CD8-positive, alpha-beta memory T cell (primary cell): ENCODE results near the gene PRICKLE2. TPM values are rescaled to one million over a fixed set of nuclear protein-coding genes. Genes with fewer than 3 reads are reported as not detected.

ENCODE experiments used
- CTCF ChIA-PET: fragments of 350-600 bp; sonication (Branson Sonifier 250); formaldehyde crosslinking; loops from one replicate; lab custom pipeline; 2021; ENCODE audit warnings: antibody characterized with exemption; lab: Charles Lee
- POLR2A ChIA-PET: fragments of 350-600 bp; sonication (Branson Sonifier 250); formaldehyde crosslinking; loops from one replicate; lab custom pipeline; 2021; ENCODE audit warnings: antibody characterized with exemption; lab: Charles Lee
- DNase-seq, 5 donors: peaks; one replicate each; pipeline versions ENCODE4 v3.0.0 to v3.0.0-alpha.2; 2020 to 2022; ENCODE audit warnings: mixed read lengths in 1 of 5
- H3K27ac ChIP-seq: one replicate; pipeline ENCODE4 v1.7.0; 2013; ENCODE audit warnings: low read depth, mild to moderate bottlenecking, low read length, moderate library complexity
- H3K27me3 ChIP-seq: 2 replicates; pipeline ENCODE4 v1.7.0; 2013; ENCODE audit warnings: low read length, mild to moderate bottlenecking; ENCODE audit not compliant: insufficient read depth, poor library complexity, severe bottlenecking
- H3K36me3 ChIP-seq: 2 replicates; pipeline ENCODE4 v1.7.0; 2013; ENCODE audit warnings: mild to moderate bottlenecking, low read length, moderate library complexity; ENCODE audit not compliant: insufficient read depth
- H3K4me1 ChIP-seq: 2 replicates; pipeline ENCODE4 v1.7.0; 2013; ENCODE audit warnings: mild to moderate bottlenecking, low read length, moderate library complexity; ENCODE audit not compliant: insufficient read depth
- H3K4me3 ChIP-seq: 2 replicates; pipeline ENCODE4 v1.7.0; 2013; ENCODE audit warnings: mild to moderate bottlenecking, low read length
- H3K9me3 ChIP-seq: 2 replicates; pipeline ENCODE4 v1.7.0; 2013; ENCODE audit warnings: mild to moderate bottlenecking, low read length
- H3K27ac Mint-ChIP-seq, 8 donors: one replicate each; pipeline ENCODE4 v1.8.0; 2020 to 2021; ENCODE audit warnings: mixed read lengths in 8 of 8, mild to moderate bottlenecking in 6 of 8, inconsistent platforms in 3 of 8, moderate library complexity in 3 of 8
- H3K27me3 Mint-ChIP-seq, 2 donors: one replicate each; pipeline ENCODE4 v1.8.0; 2020 to 2021; ENCODE audit warnings: mixed read lengths in 2 of 2, mild to moderate bottlenecking in 1 of 2, moderate library complexity in 1 of 2
- H3K36me3 Mint-ChIP-seq, 3 donors: one replicate each; pipeline ENCODE4 v1.8.0; 2020 to 2021; ENCODE audit warnings: mixed read lengths in 3 of 3, inconsistent platforms in 1 of 3, mild to moderate bottlenecking in 1 of 3
- H3K4me1 Mint-ChIP-seq, 3 donors: one replicate each; pipeline ENCODE4 v1.8.0; 2020 to 2021; ENCODE audit warnings: mixed read lengths in 3 of 3, inconsistent platforms in 1 of 3, mild to moderate bottlenecking in 1 of 3
- H3K4me3 Mint-ChIP-seq, 7 donors: one replicate each; pipeline ENCODE4 v1.8.0; 2020 to 2021; ENCODE audit warnings: mixed read lengths in 7 of 7, mild to moderate bottlenecking in 6 of 7, moderate library complexity in 4 of 7, inconsistent platforms in 2 of 7
- H3K9me3 Mint-ChIP-seq, 5 donors: one replicate each; pipeline ENCODE4 v1.8.0; 2020 to 2022; ENCODE audit warnings: mixed read lengths in 5 of 5, mild to moderate bottlenecking in 3 of 5, moderate library complexity in 2 of 5, inconsistent platforms in 1 of 5
- polyA plus RNA-seq: library from polyadenylated mRNA; unstranded; fragments of 300-500 nt; fragmentation: Illumina TruSeq; gene quantifications from one replicate; pipeline ENCODE4 v1.2.3, GENCODE V29; 2021
- total RNA-seq, 2 experiments: library from RNA; stranded (reverse); gene quantifications; one replicate each; pipeline ENCODE4 v1.2.3, GENCODE V29; 2021

Gene PRICKLE2
- total and polyA plus RNA-seq, 3 experiments from 2014 or later: not detected

- H3K27me3 ChIP-seq: no peaks in the 10 kb centered on the region
- H3K9me3 ChIP-seq: no peaks in the 10 kb centered on the region
- Mint-ChIP-seq H3K27ac (no peak overlapping the region), H3K9me3 (peaks cover 0 to 2% (median 0%) of the 10 kb centered on the region in 5 donors), H3K27me3 (peaks cover 4 to 35% of the 10 kb centered on the region in 2 donors), H3K4me1 (no peaks in the 10 kb centered on the region), H3K36me3 (no peaks in the 10 kb centered on the region), H3K4me3 (no peak overlapping the region)
- no peak for DNase-seq
- ChIA-PET POLR2A (no interaction called here), CTCF (no interaction called here)
- H3K27ac ChIP-seq: no peak overlapping the region
- no peak overlapping the region for H3K4me3 ChIP-seq
- no peaks in the 10 kb centered on the region for H3K4me1 ChIP-seq
- H3K36me3 ChIP-seq: no peaks in the 10 kb centered on the region
Observed at GRCh38 chr3:64079369-64080150, 145.7 kb downstream of the PRICKLE2 start.

- Histone ChIP-seq H3K4me1 (no peaks in the 10 kb centered on the region), H3K27me3 (no peaks in the 10 kb centered on the region), H3K4me3 (no peak overlapping the region), H3K27ac (no peak overlapping the region), H3K36me3 (no peaks in the 10 kb centered on the region), H3K9me3 (no peaks in the 10 kb centered on the region)
- no peak for DNase-seq
- peaks cover 0 to 2% (median 0%) of the 10 kb centered on the region in 5 donors for H3K9me3 Mint-ChIP-seq
- H3K4me1 Mint-ChIP-seq: no peaks in the 10 kb centered on the region
- no peak overlapping the region for H3K27ac Mint-ChIP-seq
- POLR2A ChIA-PET: no interaction called here
- no peak overlapping the region for H3K4me3 Mint-ChIP-seq
- CTCF ChIA-PET: no interaction called here
- no peaks in the 10 kb centered on the region for H3K36me3 Mint-ChIP-seq
- H3K27me3 Mint-ChIP-seq: peaks cover 6 to 39% of the 10 kb centered on the region in 2 donors
Observed at GRCh38 chr3:64078966-64079365, 146.3 kb downstream of the PRICKLE2 start.

GRCh38 chr3:64074895-64075679 is 150.2 kb downstream of the PRICKLE2 start:
- Mint-ChIP-seq H3K27ac (no peak overlapping the region), H3K4me1 (no peaks in the 10 kb centered on the region), H3K9me3 (no peaks in the 10 kb centered on the region), H3K36me3 (no peaks in the 10 kb centered on the region), H3K27me3 (peaks cover 17 to 64% of the 10 kb centered on the region in 2 donors), H3K4me3 (no peak overlapping the region)
- Histone ChIP-seq H3K9me3 (no peaks in the 10 kb centered on the region), H3K4me3 (no peak overlapping the region), H3K27ac (no peak overlapping the region), H3K36me3 (no peaks in the 10 kb centered on the region), H3K27me3 (peaks cover 10% of the 10 kb centered on the region), H3K4me1 (no peaks in the 10 kb centered on the region)
- CTCF ChIA-PET: no interaction called here
- POLR2A ChIA-PET: no interaction called here
- DNase-seq: no peak

- H3K4me1 Mint-ChIP-seq: no peaks in the 10 kb centered on the region
- POLR2A ChIA-PET: no interaction called here
- no peaks in the 10 kb centered on the region for H3K36me3 Mint-ChIP-seq
- H3K4me1 ChIP-seq: no peaks in the 10 kb centered on the region
- no peaks in the 10 kb centered on the region for H3K9me3 Mint-ChIP-seq
- H3K27ac Mint-ChIP-seq: no peak overlapping the region
- peaks cover 10% of the 10 kb centered on the region for H3K27me3 ChIP-seq
- DNase-seq: no peak
- CTCF ChIA-PET: no interaction called here
- no peaks in the 10 kb centered on the region for H3K9me3 ChIP-seq
- H3K27ac ChIP-seq: no peak overlapping the region
- H3K4me3 Mint-ChIP-seq: no peak overlapping the region
- H3K4me3 ChIP-seq: no peak overlapping the region
- no peaks in the 10 kb centered on the region for H3K36me3 ChIP-seq
- peaks cover 19 to 70% of the 10 kb centered on the region in 2 donors for H3K27me3 Mint-ChIP-seq
Observed at GRCh38 chr3:64074060-64074459, 151.2 kb downstream of the PRICKLE2 start.

- Mint-ChIP-seq H3K4me1 (no peaks in the 10 kb centered on the region), H3K36me3 (no peaks in the 10 kb centered on the region), H3K4me3 (no peak overlapping the region), H3K9me3 (no peaks in the 10 kb centered on the region), H3K27ac (no peak overlapping the region), H3K27me3 (peaks cover 19 to 70% of the 10 kb centered on the region in 2 donors)
- H3K9me3 ChIP-seq: no peaks in the 10 kb centered on the region
- no peak overlapping the region for H3K27ac ChIP-seq
- POLR2A ChIA-PET: no interaction called here
- no peaks in the 10 kb centered on the region for H3K4me1 ChIP-seq
- peaks cover 10% of the 10 kb centered on the region for H3K27me3 ChIP-seq
- no peaks in the 10 kb centered on the region for H3K36me3 ChIP-seq
- CTCF ChIA-PET: no interaction called here
- no peak for DNase-seq
- no peak overlapping the region for H3K4me3 ChIP-seq
Observed at GRCh38 chr3:64073158-64073761, 152.0 kb downstream of the PRICKLE2 start.

- Histone ChIP-seq H3K4me1 (no peaks in the 10 kb centered on the region), H3K27me3 (peaks cover 10% of the 10 kb centered on the region), H3K9me3 (no peaks in the 10 kb centered on the region), H3K27ac (no peak overlapping the region), H3K36me3 (no peaks in the 10 kb centered on the region), H3K4me3 (no peak overlapping the region)
- no peaks in the 10 kb centered on the region for H3K9me3 Mint-ChIP-seq
- no peaks in the 10 kb centered on the region for H3K36me3 Mint-ChIP-seq
- no peak overlapping the region for H3K4me3 Mint-ChIP-seq
- CTCF ChIA-PET: no interaction called here
- no peaks in the 10 kb centered on the region for H3K4me1 Mint-ChIP-seq
- no peak overlapping the region for H3K27ac Mint-ChIP-seq
- peaks cover 16 to 69% of the 10 kb centered on the region in 2 donors for H3K27me3 Mint-ChIP-seq
- POLR2A ChIA-PET: no interaction called here
- DNase-seq: no peak
Observed at GRCh38 chr3:64072126-64072525, 153.1 kb downstream of the PRICKLE2 start.

GRCh38 chr3:64070704-64071103 is 154.6 kb downstream of the PRICKLE2 start:
- Mint-ChIP-seq H3K27me3 (peaks cover 16 to 71% of the 10 kb centered on the region in 2 donors), H3K36me3 (no peaks in the 10 kb centered on the region), H3K9me3 (no peaks in the 10 kb centered on the region), H3K4me1 (no peaks in the 10 kb centered on the region), H3K27ac (no peak overlapping the region), H3K4me3 (no peak overlapping the region)
- ChIA-PET POLR2A (no interaction called here), CTCF (no interaction called here)
- Histone ChIP-seq H3K27me3 (peaks cover 10% of the 10 kb centered on the region), H3K36me3 (no peaks in the 10 kb centered on the region), H3K4me1 (no peaks in the 10 kb centered on the region), H3K9me3 (no peaks in the 10 kb centered on the region), H3K27ac (no peak overlapping the region), H3K4me3 (no peak overlapping the region)
- no peak for DNase-seq
